Activated T-cell treated with anti-CD3 and anti-CD28 coated beads for 48 hours (primary cell): ENCODE measurements around the gene CYP2A6.

Experiments used
- DNase-seq: peaks from one replicate; pipeline ENCODE4 v3.0.0-alpha.2; 2020; ENCODE audit warnings: low read depth

The CYP2A6 gene

DNA sequence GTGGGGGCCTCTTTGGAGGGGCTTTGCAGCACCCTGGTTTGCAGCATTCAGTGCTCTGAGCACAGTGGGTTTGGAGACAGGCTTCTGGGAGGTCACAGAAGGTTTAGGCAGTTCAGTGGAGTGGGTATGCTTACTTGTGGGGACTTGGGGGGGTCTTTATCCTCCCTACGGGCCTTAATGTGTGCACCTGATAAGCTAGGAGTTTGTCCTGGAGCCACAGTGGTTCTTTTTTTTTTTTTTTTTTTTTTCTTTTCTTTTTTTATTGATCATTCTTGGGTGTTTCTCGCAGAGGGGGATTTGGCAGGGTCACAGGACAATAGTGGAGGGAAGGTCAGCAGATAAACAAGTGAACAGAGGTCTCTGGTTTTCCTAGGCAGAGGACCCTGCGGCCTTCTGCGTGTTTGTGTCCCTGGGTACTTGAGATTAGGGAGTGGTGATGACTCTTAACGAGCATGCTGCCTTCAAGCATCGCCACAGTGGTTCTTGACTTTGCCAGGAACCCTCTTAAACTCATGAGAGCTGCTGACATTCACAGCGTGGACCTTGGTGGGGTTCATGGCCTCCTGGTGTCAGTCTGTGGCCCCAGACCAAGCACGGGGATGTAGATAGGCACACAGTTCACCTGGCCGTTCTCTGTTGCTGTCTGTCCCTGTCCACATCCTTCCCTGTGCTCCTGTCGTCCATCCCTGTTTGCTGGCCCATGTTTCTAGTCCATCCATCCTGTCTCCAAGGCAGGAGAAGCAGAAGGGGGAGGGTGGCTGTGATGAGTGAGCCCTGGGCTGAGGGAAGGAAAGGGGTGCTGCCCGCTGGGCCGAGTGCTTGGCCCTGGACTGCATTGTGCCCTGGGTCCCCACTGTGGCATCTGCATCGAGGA, 48.6 kb downstream of the CYP2A6 start:
- DNase-seq = no peak

DNA sequence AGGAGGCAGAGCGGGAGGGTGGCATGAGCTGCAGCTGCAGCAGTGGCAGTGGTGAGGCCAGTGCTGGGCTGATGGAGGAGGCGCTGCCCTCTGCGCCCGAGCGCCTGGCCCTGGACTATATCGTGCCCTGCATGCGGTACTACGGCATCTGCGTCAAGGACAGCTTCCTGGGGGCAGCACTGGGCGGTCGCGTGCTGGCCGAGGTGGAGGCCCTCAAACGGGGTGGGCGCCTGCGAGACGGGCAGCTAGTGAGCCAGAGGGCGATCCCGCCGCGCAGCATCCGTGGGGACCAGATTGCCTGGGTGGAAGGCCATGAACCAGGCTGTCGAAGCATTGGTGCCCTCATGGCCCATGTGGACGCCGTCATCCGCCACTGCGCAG, 49.3 kb downstream of the CYP2A6 start:
- DNase-seq = no peak

DNA sequence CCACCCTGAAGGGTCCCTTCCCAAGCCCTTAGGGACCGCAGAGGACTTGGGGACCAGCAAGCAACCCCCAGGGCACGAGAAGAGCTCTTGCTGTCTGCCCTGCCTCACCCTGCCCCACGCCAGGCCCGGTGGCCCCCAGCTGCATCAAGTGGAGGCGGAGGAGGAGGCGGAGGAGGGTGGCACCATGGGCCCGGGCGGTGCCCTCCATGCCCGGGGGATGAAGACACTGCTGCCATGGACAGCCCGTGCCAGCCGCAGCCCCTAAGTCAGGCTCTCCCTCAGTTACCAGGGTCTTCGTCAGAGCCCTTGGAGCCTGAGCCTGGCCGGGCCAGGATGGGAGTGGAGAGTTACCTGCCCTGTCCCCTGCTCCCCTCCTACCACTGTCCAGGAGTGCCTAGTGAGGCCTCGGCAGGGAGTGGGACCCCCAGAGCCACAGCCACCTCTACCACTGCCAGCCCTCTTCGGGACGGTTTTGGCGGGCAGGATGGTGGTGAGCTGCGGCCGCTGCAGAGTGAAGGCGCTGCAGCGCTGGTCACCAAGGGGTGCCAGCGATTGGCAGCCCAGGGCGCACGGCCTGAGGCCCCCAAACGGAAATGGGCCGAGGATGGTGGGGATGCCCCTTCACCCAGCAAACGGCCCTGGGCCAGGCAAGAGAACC, 49.8 kb downstream of the CYP2A6 start:
- DNase-seq = no peak

DNA sequence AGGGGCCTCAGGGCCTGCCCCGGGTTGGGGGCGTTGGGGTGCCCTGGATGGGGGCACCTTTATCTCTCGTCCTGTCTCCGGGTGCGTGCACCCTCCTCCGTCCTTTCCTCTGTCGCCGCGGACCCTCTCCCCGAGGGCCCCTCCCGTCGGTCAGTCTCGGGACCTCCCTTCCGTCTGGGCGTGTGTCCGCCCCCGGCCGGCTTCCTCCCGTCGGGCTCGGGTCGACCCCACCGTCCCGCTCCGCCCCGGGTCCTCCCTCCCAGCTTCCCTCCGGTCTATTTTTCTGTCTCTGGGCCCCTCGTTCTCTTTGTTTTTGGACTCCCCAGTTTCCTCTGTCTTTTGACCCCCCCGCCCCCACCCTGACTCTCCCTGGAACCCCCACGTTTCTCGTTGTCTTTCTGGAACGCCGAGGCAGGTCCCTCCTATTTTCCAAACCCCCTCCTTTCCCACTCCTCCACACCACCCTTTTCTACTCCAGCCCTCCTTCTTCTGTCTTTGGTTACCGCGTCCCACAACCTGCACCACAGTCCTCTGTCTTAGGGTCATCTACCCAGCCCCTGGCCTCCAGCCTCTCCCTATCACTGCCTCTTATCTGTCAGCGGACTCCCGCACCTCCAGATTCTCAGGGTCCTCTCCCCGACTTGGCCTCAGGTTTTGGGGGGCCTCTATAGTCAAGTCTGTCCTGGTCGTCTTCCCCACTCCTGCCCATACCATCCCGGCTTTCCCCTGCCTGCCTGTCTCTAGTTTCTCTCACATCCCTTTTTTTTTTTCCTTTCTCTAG, 50.5 kb downstream of the CYP2A6 start:
- no peak for DNase-seq

DNA sequence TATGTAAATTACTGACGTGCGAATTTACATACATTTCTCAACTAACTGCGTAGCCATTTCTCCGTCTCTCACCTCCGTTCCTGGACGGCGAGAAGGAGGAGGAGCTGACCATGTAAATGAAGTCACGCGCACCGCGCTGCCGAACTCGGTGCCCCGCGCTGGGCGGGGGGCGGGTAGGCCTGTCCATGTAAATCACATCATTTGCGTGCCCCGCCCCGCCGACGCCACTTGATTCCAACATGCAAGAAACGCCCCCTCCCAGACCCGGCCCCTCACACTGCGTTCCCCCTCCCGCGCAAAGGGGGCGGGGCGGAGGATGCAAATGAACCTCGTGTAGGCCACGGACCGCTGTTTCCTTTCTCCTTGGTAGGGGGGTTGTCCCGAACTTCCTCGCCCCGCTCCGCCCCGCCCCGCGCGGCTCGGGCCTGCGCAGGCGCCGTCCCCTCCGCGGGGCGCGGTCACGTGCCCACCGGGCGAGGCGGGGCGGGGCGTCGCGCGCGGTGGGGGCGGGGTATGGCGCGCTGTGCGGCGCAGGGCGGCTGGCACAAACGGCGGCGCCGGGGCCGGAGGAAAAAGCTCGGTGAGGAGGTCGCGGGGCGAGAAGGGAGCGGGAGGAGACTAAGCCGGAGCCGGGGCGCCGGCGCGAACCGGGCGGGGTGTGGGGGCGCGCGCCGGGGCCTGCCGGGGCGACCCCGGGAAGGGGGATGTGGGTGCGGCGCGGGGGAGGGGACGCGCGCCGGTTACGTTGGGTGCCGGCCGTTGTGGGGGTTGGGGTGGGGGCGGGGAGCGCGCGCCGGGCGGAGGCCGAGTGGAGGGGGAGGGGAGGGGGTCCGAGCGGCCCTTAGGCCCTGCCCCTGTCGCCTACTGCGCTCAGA, 51.3 kb downstream of the CYP2A6 start, which contains the start of gene EGLN2:
Gene EGLN2 (plus strand): TSS at position 509 of the 875 bp plus-strand sequence. CDS start 1,382 bp downstream, outside the sequence.
- peak; percentile 100 for DNase-seq

DNA sequence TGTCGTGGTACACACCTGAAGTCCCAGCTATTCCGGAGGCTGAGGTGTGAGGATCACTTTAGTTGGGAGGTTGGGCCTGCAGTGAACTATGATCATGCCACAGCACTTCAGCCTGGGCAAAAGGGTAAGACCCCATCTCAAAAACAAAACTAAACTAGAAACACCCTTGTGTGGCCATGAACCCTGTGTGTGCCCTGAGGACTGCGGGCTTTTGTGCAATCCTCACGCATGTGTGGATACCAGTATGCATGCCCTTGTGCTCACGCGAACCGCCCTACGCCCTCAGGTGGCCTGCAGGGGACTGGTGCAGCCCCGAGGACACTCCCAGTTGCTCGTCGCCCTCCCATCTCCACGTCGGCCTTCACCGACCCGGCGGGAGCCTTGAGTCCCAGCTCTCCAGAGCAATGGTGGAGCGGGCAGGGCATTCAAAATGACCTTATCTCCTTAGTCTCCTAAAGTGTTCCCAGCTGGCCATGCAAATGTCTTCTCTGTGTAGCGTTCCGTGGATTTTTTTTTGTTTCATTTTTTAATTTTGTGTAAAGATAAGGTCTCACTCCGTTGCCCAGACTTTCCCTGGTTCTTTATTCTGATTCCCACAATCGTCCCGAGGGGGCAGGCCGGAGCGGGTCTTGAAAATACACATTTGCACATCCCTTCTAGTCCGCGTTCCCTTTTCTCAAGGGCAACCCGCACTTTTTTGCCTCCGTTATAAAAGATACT, 52.1 kb downstream of the CYP2A6 start:
- peak; percentile 57 for DNase-seq

DNA sequence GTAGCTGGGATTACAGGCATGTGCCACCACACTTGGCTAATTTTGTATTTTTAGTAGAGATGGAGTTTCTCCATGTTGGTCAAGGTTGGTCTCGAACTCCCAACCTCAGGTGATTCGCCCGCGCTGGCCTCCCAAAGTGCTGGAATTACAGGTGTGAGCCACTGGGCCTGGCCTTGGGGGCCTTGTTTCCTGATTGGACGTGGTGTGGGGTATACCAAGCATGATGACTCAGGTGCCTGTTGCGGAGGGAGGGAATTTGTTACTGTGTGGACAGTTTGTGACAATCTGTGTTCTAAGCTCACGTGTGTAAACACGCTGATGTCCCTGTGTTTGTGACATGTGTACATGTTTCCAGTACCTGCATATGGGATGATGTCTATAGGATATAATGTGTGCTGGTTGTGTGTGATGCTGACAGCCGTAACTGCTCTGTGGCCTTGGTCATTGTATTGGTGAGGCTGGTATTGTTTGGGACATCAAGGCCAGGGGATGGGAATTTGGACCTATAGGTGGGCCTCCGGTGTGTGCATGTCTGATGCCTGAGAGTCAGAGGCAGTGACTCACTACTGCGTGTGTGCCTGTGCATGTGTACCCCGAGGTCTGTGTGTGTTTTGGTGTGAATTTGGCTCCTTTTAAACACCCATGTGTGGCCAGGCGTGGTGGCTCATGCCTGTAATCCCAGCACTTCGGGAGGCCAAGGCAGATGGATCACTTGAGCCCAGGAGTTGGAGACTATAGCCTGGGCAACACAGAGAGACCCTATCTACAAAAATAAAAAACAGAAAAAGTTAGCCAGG, 52.9 kb downstream of the CYP2A6 start:
- DNase-seq = no peak
